IPS-11a (cell line): ENCODE results near the gene ADAM23.
"Not testable (repeated sequence)": the region's sequence is repeated elsewhere in the genome, so short reads cannot be mapped to it uniquely, and the experiment has no call there.

Experiments used
- H3K4me3 ChIP-seq: one replicate; pipeline ENCODE4 v1.5.1; 2013; ENCODE audit warnings: low read depth, low read length, control low read depth

Gene ADAM23

GRCh38 chr2:206442833-206443734 lies at the start of gene ADAM23:
Gene ADAM23, plus strand, starts transcription at chr2:206443532. Its CDS starts 335 bp downstream, at chr2:206443867.
- peak within 1 kb of the TSS; percentile 67 for H3K4me3 ChIP-seq

GRCh38 chr2:206396211-206396610 lies 47.1 kb upstream of the ADAM23 start:
- no peak overlapping the region for H3K4me3 ChIP-seq

GRCh38 chr2:206402956-206403569 lies 40.3 kb upstream of the ADAM23 start:
- not testable (repeated sequence) for H3K4me3 ChIP-seq

GRCh38 chr2:206408323-206409320 lies 34.7 kb upstream of the ADAM23 start:
- no peak overlapping the region for H3K4me3 ChIP-seq

GRCh38 chr2:206410714-206411113 lies 32.6 kb upstream of the ADAM23 start:
- H3K4me3 ChIP-seq, result no peak overlapping the region

DNA sequence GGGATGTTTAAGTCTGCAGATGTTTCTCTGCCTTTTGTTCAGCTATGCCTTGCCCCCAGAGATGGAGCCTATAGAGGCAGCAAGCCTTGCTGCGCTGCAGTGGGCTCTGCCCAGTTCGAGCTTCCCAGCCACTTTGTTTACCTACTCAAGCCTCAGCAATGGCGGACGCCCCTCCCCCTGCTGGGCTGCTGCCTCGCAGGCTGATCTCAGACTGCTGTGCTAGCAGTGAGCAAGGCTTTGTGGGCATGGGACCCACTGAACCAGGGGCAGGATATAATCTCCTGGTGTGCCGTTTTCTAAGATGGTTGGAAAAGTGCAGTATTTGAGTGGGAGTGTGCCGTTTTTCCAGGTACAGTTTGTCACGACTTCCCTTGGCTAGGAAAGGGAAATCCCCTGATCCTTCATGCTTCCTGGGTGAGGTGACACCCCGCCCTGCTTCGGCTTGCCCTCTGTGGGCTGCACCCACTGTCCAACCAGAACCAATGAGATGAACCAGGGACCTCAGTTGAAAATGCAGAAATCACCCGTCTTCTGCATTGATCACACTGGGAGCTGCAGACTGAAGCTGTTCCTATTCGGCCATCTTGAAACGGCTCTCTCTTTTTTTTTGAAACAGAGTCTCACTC lies 27.6 kb upstream of the ADAM23 start:
- no peak overlapping the region for H3K4me3 ChIP-seq

DNA sequence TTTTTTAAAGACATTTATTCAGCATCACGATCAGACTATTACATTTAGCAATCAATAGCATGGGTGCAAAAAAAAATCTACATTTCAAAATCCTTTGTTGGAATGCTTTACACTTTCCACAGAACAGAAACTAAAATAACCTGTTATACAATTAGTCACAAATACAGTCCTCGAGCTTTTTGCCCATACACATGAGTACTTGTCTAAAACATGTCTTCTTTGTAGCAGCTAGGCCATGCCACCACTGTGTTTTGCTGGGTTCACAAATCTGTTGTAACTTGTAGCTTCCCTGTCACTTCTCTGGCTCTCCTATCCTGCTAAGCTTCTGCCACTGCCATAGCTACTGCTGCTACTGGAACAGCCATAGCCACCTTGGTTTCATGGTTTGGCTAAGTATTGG lies 24.4 kb upstream of the ADAM23 start:
- H3K4me3 ChIP-seq, result no peak overlapping the region

DNA sequence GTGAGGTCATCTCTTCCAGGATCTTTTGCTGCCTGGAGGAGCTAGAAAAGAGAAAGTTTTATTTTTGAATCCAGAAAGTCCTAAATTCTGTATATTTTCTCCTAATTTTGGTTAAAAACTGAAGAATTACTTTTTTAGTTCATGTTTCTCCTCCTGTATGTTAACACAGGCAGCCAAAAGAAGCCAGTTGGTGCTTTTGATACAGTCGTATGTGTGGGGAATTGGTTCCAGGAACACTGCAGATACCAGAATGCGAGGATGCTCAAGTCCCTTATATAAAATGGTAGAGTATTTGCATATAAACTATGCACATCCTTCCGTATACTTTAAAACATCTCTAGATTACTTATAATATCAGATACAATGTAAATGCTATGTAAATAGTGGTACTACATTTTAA lies 22.6 kb upstream of the ADAM23 start:
- H3K4me3 ChIP-seq, result no peak overlapping the region

DNA sequence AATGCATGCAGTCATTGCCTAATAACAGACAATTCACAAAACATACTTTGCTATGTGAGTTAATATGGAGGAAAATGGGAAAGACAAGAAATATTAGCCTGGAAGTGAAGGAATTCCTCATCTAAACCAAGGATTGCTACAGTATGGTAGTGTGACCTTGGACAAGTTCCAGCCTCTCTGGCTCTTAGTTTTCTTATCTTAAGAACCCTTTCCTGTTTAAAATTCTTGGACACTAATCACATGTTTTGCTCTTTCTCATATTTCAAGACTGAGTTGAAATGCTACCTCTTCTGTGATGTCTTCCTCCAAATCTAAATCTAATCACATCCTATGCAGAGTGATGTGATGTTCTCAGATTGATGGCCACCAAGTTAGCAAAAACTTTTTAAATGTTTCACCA lies 20.8 kb upstream of the ADAM23 start:
- no peak overlapping the region for H3K4me3 ChIP-seq

- H3K4me3 ChIP-seq, result no peak overlapping the region
These were observed 20.2 kb upstream of the ADAM23 start for GRCh38 chr2:206423147-206423546.

DNA sequence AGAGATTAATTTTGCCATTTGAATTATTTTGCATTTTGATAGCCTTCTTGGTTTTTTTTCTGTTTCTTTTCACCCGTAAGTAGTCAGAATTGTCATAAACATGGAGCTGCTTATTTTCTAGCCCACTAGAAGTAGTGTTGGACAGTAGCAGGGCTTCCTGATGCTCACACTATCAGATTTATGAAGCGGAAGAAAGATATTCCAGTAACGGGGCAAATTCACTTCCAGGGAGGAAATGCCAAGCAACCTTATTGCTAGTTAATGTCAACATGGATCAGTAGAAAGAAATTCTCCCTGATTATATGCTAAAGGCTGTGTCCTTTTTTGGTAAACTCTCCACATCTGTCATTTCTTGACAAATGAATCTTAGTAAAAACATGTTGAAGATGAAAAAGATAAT lies 19.2 kb upstream of the ADAM23 start:
- no peak overlapping the region for H3K4me3 ChIP-seq

DNA sequence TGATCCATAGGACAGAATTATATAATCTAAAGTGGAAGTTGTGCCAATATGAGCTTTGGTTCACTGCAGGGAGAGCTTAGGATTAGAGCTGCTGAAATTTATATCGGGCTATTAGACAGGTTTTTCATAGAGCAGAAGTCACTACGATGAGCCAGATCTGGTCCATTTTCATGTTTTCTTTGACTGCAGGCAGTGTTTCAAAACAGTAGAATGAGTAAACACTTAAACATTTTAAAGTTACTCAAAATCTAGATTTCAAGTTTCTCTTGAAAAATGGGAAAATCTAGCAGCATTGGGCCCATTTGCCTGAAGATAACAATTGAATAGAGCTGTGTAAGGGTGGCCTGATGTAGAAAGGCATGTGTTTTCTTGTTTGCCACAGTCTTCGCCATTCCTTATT lies 14.5 kb upstream of the ADAM23 start:
- H3K4me3 ChIP-seq, result no peak overlapping the region

DNA sequence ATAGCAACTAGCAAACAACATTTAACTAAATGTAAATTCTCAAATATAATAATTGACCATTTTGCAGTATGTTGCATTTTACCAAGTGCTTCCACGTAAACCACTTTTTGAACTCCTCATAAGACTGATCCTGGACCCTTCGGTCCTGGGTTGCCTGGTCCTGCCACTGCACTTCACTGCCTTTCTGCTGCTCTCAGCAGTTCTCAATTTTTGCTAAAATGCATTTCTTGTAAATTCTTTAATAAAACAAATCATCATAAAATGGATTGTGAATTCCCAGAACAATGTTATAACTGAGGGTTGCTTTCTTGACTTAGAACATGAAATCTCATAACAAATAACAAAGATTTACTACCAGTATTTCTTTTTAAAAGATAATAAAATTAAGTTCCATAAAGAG lies 12.9 kb upstream of the ADAM23 start:
- no peak overlapping the region for H3K4me3 ChIP-seq

DNA sequence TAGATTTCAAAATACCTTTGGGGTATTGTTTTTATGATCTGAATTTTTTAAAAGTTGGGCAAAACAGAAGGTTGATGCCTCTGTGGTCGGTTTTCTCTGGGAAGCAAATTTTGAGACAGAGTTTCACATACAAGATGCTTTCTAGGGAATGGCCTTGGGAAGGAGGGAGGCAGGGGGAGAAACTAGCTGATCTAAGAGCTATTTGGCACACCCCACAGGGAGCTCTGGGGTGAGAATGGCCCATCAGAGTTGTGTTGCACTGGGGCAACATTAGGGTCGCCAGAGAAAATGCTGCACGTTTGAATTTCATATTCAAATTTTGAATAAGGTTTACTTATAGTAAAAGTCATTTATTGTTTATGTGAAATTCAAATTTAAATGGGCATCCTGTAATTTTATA lies 11.9 kb upstream of the ADAM23 start:
- H3K4me3 ChIP-seq, result no peak overlapping the region

DNA sequence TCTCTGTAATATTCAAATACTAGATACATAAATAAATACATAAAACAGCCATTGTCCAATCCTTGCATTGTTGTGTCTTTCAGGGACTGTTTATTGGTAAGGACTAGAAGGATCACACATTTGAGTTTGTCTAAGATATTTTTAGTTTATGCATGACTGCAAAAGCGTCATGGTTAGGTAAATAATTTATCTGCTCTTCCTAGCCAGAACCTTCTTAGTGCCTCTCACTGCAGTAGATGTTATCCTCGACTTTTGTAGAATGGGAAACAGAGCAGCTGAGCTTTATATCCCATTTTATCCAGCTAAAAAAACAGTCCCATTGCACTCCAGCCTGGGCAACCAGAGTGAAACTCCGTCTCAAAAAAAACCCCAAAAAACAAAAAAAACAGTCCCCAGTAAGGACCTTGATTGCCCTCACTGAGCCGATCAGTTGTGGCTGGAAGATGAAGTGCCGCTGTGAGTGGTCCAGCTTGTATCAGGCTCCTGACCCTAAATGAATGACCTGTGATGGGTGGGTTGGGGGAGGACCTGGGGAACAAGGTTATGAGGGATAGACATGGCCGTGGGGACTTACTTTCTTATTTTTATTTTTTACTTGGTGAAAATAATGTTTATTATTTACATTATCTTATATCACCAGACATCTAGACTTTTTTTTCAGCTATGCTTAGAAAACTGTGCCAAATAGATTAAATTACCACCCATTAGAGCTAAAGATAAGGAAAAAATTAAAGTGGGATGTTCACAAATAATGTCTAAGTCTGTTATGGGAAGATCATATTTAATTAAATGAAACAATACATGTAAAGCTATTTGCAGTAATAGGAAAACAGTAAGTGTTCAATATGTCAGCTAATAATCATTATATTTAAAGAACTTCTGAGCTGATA lies 10.9 kb upstream of the ADAM23 start:
- H3K4me3 ChIP-seq, result no peak overlapping the region

GRCh38 chr2:206433190-206433589 lies 10.1 kb upstream of the ADAM23 start:
- no peak overlapping the region for H3K4me3 ChIP-seq

DNA sequence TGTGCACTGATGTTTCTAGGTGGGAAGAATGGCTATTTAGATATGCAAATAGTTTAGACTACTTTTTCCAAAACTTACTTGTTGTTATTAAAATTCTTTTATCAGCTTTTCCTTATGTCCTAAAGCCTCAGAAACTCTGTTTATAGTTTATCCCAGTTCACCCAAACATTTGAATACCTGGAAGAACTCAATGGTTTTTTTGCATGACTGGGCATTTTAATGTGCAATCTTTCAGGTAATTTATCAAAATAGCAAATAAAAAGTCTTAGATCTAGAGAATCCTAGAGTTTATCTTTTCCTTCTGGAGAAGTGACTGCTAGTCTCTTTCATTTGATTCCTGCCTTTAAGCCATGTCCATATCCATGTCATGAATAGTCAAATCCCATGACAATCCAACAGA lies 9.6 kb upstream of the ADAM23 start:
- H3K4me3 ChIP-seq, result no peak overlapping the region

DNA sequence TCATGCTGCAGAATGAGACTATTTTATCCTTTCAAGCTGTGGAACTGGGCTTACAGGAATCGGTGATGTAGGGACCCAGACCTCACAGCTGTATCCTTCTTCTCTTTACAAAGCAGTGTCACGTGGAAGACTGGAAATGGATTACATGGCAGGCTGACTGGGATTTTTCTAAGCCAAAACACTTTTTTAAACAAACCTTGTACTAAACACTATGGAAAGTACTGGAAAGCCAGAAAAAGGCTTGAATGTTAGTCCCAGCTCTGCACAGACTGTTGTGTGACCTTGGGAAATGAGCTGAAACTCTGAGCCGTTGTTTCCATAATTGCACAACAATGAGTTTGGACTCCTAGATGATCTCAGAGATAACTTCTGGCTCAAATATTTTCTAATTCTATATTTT lies 7.6 kb upstream of the ADAM23 start:
- H3K4me3 ChIP-seq, result no peak overlapping the region

GRCh38 chr2:206438196-206438724 lies 5.1 kb upstream of the ADAM23 start:
- no peak overlapping the region for H3K4me3 ChIP-seq

GRCh38 chr2:206442474-206442832 lies 879 bp upstream of the ADAM23 start:
- H3K4me3 ChIP-seq, result no peak overlapping the region
